SKM-1 treated with dmso at 0.1 percent for 144 hours (cell line): ENCODE results near the gene COL5A2.

ENCODE experiments used
- DNase-seq: peaks from one replicate; lab custom pipeline; 2025; ENCODE audit not compliant: unreplicated experiment; lab: John Stamatoyannopoulos, UW

Gene COL5A2

DNA sequence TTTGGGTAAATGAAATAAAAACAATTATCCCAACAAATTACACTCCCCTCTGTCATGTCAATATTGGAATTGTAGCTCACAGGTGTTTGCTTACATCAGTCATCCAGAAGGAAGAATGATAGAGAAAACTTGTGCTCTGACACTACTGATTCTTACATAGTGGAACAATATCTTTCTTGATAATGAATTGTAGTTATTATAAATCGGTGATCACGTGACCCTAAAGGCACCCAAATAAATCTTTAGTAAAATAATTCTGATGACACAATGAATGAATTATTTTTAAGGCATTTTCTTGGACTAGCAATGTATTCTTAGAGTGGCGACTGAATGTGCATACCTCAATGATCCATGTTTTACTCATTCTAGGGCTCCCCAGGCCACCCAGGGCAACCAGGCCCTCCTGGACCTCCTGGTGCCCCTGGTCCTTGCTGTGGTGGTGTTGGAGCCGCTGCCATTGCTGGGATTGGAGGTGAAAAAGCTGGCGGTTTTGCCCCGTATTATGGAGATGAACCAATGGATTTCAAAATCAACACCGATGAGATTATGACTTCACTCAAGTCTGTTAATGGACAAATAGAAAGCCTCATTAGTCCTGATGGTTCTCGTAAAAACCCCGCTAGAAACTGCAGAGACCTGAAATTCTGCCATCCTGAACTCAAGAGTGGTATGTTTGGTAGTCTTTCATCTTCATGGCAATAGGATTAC is 170.9 kb downstream of the COL5A2 start:
- DNase-seq: no peak

GRCh38 chr2:189002079-189002478 is 177.5 kb downstream of the COL5A2 start:
- no peak for DNase-seq

DNA sequence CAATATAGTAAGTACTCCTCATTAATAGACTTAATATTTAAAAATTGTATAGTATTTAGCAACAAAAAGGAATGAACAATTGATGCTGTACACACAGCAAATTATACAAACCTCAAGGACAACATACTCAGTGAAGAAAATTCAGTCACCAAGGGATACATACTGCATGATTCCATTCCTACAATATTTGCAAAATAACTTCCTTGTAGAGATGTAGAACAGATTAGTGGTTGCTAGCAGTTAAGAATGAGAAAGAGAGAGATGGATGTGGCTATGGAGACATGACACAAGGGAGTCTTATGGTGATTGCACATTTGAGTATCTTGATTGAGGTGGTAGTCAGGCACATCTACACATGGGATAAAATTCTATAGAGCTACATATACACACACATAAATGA is 179.3 kb downstream of the COL5A2 start:
- no peak for DNase-seq

- DNase-seq: no peak
Observed at GRCh38 chr2:188997263-188997662, 182.3 kb downstream of the COL5A2 start.

- no peak for DNase-seq
Observed at GRCh38 chr2:188993247-188993646, 186.3 kb downstream of the COL5A2 start.

DNA sequence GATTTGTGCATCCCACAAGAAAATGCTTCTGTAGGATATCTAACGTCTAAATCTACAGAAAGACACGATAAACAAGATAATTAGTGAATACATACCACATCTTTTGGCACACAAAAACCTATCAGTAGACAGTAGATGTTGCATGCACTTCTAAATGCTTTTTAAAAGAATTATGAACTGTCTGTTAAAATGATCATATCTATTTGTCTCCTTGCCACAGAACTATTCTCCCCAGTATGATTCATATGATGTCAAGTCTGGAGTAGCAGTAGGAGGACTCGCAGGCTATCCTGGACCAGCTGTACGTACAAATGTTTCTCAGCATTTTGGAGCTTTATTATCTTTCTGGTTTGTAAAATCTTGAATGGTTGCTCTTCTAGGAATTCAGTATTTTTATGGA is 192.7 kb downstream of the COL5A2 start:
- no peak for DNase-seq

GRCh38 chr2:188984680-188985079 is 194.9 kb downstream of the COL5A2 start:
- DNase-seq: no peak

DNA sequence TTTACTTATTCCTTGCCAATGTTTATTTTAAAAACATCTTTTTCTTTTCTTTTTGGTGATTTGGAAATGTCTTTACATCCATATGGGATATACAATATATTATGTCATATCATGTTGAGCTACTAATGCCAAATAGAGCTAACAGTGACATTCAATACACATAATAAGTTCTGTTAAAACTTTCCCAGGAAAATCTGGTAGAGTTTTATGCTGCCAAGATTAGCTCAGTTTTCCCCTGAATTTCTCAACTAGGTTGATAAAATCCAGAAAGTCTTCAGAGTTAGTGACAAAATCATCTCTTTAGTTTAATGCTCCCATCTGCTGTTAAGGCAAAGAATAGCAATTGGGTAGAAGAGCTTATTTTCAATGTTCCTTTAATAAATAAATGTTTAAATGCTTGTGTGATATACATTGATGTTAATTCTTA is 195.5 kb downstream of the COL5A2 start:
- DNase-seq: no peak

DNA sequence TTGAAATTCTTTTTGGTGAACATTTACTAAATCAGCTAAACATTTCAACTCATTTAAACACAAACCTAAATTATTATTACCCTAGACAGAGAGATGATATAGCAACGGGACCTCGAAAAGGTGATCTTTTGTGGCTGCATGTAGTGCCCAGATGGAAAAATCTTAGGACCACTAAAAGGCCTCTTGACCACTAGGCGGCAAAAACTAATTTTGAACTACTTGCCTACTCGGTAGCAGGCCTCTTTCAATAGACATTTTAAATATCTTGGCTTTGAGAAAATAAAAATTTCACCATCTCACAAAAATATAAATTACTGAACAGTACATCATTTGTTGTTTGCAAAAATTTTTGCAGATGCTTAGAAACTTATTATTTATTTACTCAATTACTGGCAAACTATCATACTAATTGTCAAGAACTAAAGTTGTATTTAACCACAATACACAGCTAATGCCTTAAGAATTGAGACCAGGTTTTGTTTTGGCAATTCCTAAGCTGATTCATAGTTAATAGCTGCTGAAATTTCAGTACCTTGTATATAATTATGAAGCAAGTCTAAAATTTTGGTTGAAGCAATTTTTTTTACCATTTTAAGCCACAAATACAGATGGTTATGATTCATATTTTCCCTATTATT is 196.0 kb downstream of the COL5A2 start:
- no peak for DNase-seq
